DOHH2 (cell line): Measurements from ENCODE around the gene FA2H.
"Not testable (repeated sequence)": the region's sequence is repeated elsewhere in the genome, so short reads cannot be mapped to it uniquely, and the experiment has no call there.

Experiments used
- H3F3A ChIP-seq: fragments of 200-600 bp; sonication (generic), shearing (Covaris generic); 2 replicates; pipeline ENCODE4 v1.6.0; 2016; ENCODE audit warnings: antibody characterized with exemption, mild to moderate bottlenecking; ENCODE audit not compliant: control insufficient read depth, insufficient read depth
- H3K27ac ChIP-seq: fragments of 200-600 bp; sonication (generic); 2 replicates; pipeline ENCODE4 v1.5.1; 2014; ENCODE audit warnings: low read depth, mild to moderate bottlenecking, low read length, moderate library complexity
- H3K27me3 ChIP-seq: fragments of 200-600 bp; sonication (generic); 2 replicates; pipeline ENCODE4 v1.6.1; 2014; ENCODE audit warnings: mild to moderate bottlenecking, low read length, mixed read lengths; ENCODE audit not compliant: control insufficient read depth
- H3K36me3 ChIP-seq: fragments of 200-600 bp; sonication (generic); 2 replicates; pipeline ENCODE4 v1.6.1; 2014; ENCODE audit warnings: mild to moderate bottlenecking, low read length, moderate library complexity, mixed read lengths; ENCODE audit not compliant: control insufficient read depth
- H3K4me1 ChIP-seq: fragments of 200-600 bp; sonication (generic); 2 replicates; pipeline ENCODE4 v1.6.1; 2014; ENCODE audit warnings: mild to moderate bottlenecking, low read length, mixed read lengths; ENCODE audit not compliant: control insufficient read depth
- H3K4me2 ChIP-seq: fragments of 200-600 bp; sonication (generic); 2 replicates; pipeline ENCODE4 v1.6.0; 2014; ENCODE audit warnings: mild to moderate bottlenecking, low read length, moderate library complexity
- H3K4me3 ChIP-seq: fragments of 200-600 bp; sonication (generic); 2 replicates; pipeline ENCODE4 v1.5.1; 2014; ENCODE audit warnings: mild to moderate bottlenecking, low read length, mixed read lengths
- H3K79me2 ChIP-seq: fragments of 200-600 bp; sonication (generic); 2 replicates; pipeline ENCODE4 v1.6.1; 2014; ENCODE audit warnings: mild to moderate bottlenecking, low read length, mixed read lengths; ENCODE audit not compliant: control insufficient read depth
- H3K9me2 ChIP-seq: fragments of 200-600 bp; sonication (generic); replicated peaks from 2 replicates; pipeline ENCODE4 v1.6.1; 2014; ENCODE audit warnings: mild to moderate bottlenecking, low read length, mixed read lengths; ENCODE audit not compliant: control insufficient read depth
- H3K9me3 ChIP-seq: fragments of 200-600 bp; sonication (generic); 2 replicates; pipeline ENCODE4 v1.6.1; 2014; ENCODE audit warnings: antibody characterized with exemption, low read length, mixed read lengths; ENCODE audit not compliant: control insufficient read depth, insufficient read depth
- H4K20me1 ChIP-seq: fragments of 200-600 bp; sonication (generic); 2 replicates; pipeline ENCODE4 v1.6.0; 2014; ENCODE audit warnings: low read depth, mild to moderate bottlenecking, antibody characterized with exemption, low read length, moderate library complexity; ENCODE audit not compliant: control insufficient read depth, insufficient read depth
- CTCF ChIP-seq: fragments of 200-600 bp; sonication (generic); IDR thresholded peaks from one replicate; pipeline ENCODE4 v1.5.1; 2014; ENCODE audit warnings: antibody characterized with exemption, mild to moderate bottlenecking, low read depth, low read length; ENCODE audit not compliant: poor library complexity, severe bottlenecking
- EZH2phosphoT487 ChIP-seq: fragments of 200-600 bp; sonication (generic); IDR thresholded peaks from 2 replicates; pipeline ENCODE4 v1.6.1; 2017; ENCODE audit warnings: borderline replicate concordance, mild to moderate bottlenecking, antibody characterized with exemption, low read length, moderate library complexity, mixed read lengths

The FA2H gene

GRCh38 chr16:74673876-74674275, 100.7 kb downstream of the FA2H start:
- no peak for TF ChIP-seq EZH2phosphoT487
- TF ChIP-seq CTCF, result no peak
- H3K27ac ChIP-seq, result no peak overlapping the region
- no peaks in the 10 kb centered on the region for H3K36me3 ChIP-seq
- no peaks in the 10 kb centered on the region; the same call in 1 of the 2 replicates for H3K9me3 ChIP-seq
- peaks cover 20% of the 10 kb centered on the region for H3K27me3 ChIP-seq
- no peak overlapping the region for H3K4me3 ChIP-seq
- H3K9me2 ChIP-seq, result no peaks in the 10 kb centered on the region
- no peak overlapping the region for H3K4me2 ChIP-seq
- no peaks in the 10 kb centered on the region for H3F3A ChIP-seq
- no peaks in the 10 kb centered on the region for H4K20me1 ChIP-seq
- H3K79me2 ChIP-seq, result no peaks in the 10 kb centered on the region
- no peaks in the 10 kb centered on the region for H3K4me1 ChIP-seq

- Histone ChIP-seq H3K36me3 (peaks cover 30% of the 10 kb centered on the region), H3K27me3 (peaks cover 15% of the 10 kb centered on the region), H3K9me3 (peaks cover 12% of the 10 kb centered on the region), H3K4me1 (peaks cover 24% of the 10 kb centered on the region), H4K20me1 (0 out of 2 replicates have a peak, but pooled peaks cover 12% of the 10 kb centered on the region), H3K79me2 (peaks cover 36% of the 10 kb centered on the region)
- H3K9me2 ChIP-seq, H3K27ac ChIP-seq, H3K4me3 ChIP-seq, H3K4me2 ChIP-seq, H3F3A ChIP-seq: not testable (repeated sequence)
Measured at GRCh38 chr16:74668877-74669276, 105.7 kb downstream of the FA2H start.

- Histone ChIP-seq H3K9me2 (no peaks in the 10 kb centered on the region), H3K27ac (peak overlapping the region; percentile 61), H3K79me2 (peaks cover 52% of the 10 kb centered on the region), H3F3A (no peaks in the 10 kb centered on the region), H3K27me3 (peaks cover 9% of the 10 kb centered on the region), H3K4me2 (peak overlapping the region; percentile 95), H3K36me3 (peaks cover 46% of the 10 kb centered on the region), H3K4me1 (peaks cover 34% of the 10 kb centered on the region), H3K9me3 (peaks cover 12% of the 10 kb centered on the region), H3K4me3 (peak overlapping the region; percentile 82), H4K20me1 (peaks cover 12% of the 10 kb centered on the region; the same call in 1 of the 2 replicates)
- no peak for TF ChIP-seq CTCF
- no peak for TF ChIP-seq EZH2phosphoT487
Measured at GRCh38 chr16:74667255-74667700, 107.3 kb downstream of the FA2H start.

GRCh38 chr16:74666425-74667254, 108.0 kb downstream of the FA2H start, which contains the start of gene RFWD3:
Gene RFWD3, minus strand, starts transcription at chr16:74666877. Its CDS starts 5,428 bp downstream, at chr16:74661449.
- Histone ChIP-seq H3K36me3 (peaks cover 51% of the 10 kb centered on the region), H3K79me2 (peaks cover 58% of the 10 kb centered on the region)

More at GRCh38 chr16:74666425-74667254, 108.0 kb downstream of the FA2H start, which contains the start of gene RFWD3:
- Histone ChIP-seq H3K9me3 (peaks cover 12% of the 10 kb centered on the region), H3K4me2 (peak within 1 kb of the TSS; percentile 95), H3K4me1 (peaks cover 39% of the 10 kb centered on the region), H3K27me3 (peaks cover 3% of the 10 kb centered on the region), H3F3A (no peaks in the 10 kb centered on the region), H3K9me2 (no peaks in the 10 kb centered on the region), H3K27ac (peak within 1 kb of the TSS; percentile 61), H4K20me1 (peaks cover 12% of the 10 kb centered on the region; the same call in 1 of the 2 replicates), H3K4me3 (peak within 1 kb of the TSS; percentile 82)
- no peak for TF ChIP-seq EZH2phosphoT487
- TF ChIP-seq CTCF, result no peak
